Common myeloid progenitor, CD34-positive (primary cell): ENCODE results near the gene A2M.

ENCODE experiments used
- CTCF ChIA-PET: fragments of 350-600 bp; sonication (Branson Sonifier 250); formaldehyde crosslinking; loops from one replicate; lab custom pipeline; 2021; ENCODE audit warnings: antibody characterized with exemption; lab: Charles Lee
- POLR2A ChIA-PET: fragments of 350-600 bp; sonication (Branson Sonifier 250); formaldehyde crosslinking; loops from one replicate; lab custom pipeline; 2021; ENCODE audit warnings: antibody characterized with exemption; lab: Charles Lee
- DNase-seq, 3 donors: peaks; one replicate each; pipeline versions ENCODE4 v3.0.0 to v3.0.0-alpha.2; 2013
- H3K27ac ChIP-seq, 2 experiments: 1 replicate in 1 of 2; 2 replicates in 1 of 2; pipeline ENCODE4 v1.7.0; 2013; ENCODE audit warnings: inconsistent platforms in 2 of 2, low read length in 2 of 2, mild to moderate bottlenecking in 2 of 2, low read depth in 1 of 2, moderate library complexity in 1 of 2; ENCODE audit not compliant: severe bottlenecking in 2 of 2, insufficient read depth in 1 of 2, poor library complexity in 1 of 2
- H3K27me3 ChIP-seq, 5 experiments: replicated peaks in 2 of 5; 1 replicate in 3 of 5; 2 replicates in 2 of 5; pipeline versions ENCODE4 v1.6.1 to v1.7.0; 2013; ENCODE audit warnings: low read length in 4 of 5, mild to moderate bottlenecking in 2 of 5, moderate library complexity in 2 of 5, inconsistent platforms in 1 of 5; ENCODE audit not compliant: insufficient read depth in 5 of 5, control insufficient read depth in 4 of 5
- H3K36me3 ChIP-seq, 4 experiments: 1 replicate in 2 of 4; 2 replicates in 2 of 4; pipeline versions ENCODE4 v1.6.1 to v1.7.0; 2013; ENCODE audit warnings: low read length in 3 of 4, control low read depth in 1 of 4, mild to moderate bottlenecking in 1 of 4; ENCODE audit not compliant: control insufficient read depth in 4 of 4, insufficient read depth in 4 of 4
- H3K4me1 ChIP-seq, 4 experiments: 1 replicate in 3 of 4; 2 replicates in 1 of 4; pipeline versions ENCODE4 v1.6.1 to v1.7.1; 2013; ENCODE audit warnings: low read length in 3 of 4, mild to moderate bottlenecking in 3 of 4, control low read depth in 1 of 4, inconsistent platforms in 1 of 4, moderate library complexity in 1 of 4; ENCODE audit not compliant: control insufficient read depth in 4 of 4, insufficient read depth in 4 of 4; ENCODE audit errors: control extremely low read depth in 1 of 4
- H3K4me3 ChIP-seq, 7 experiments: 1 replicate in 4 of 7; 2 replicates in 3 of 7; pipeline versions ENCODE4 v1.5.1 to v1.7.0; 2013; ENCODE audit warnings: mild to moderate bottlenecking in 7 of 7, low read length in 6 of 7, moderate library complexity in 6 of 7, inconsistent platforms in 2 of 7, low read depth in 2 of 7, control low read depth in 1 of 7; ENCODE audit not compliant: insufficient read depth in 4 of 7, control insufficient read depth in 1 of 7; ENCODE audit errors: extremely low read depth in 1 of 7
- H3K9me3 ChIP-seq, 5 experiments: 1 replicate in 4 of 5; 2 replicates in 1 of 5; pipeline versions ENCODE4 v1.6.1 to v1.7.1; 2013; ENCODE audit warnings: low read length in 4 of 5, mild to moderate bottlenecking in 2 of 5, inconsistent platforms in 1 of 5, low read depth in 1 of 5, moderate library complexity in 1 of 5; ENCODE audit not compliant: control insufficient read depth in 4 of 5, insufficient read depth in 2 of 5; ENCODE audit errors: control extremely low read depth in 1 of 5
- WGBS: methylation state at CpG from one replicate; pipeline ENCODE4 v1.1.5; 2013; ENCODE audit not compliant: insufficient coverage; 5-methylcytosine and 5-hydroxymethylcytosine counted together

The A2M gene

DNA sequence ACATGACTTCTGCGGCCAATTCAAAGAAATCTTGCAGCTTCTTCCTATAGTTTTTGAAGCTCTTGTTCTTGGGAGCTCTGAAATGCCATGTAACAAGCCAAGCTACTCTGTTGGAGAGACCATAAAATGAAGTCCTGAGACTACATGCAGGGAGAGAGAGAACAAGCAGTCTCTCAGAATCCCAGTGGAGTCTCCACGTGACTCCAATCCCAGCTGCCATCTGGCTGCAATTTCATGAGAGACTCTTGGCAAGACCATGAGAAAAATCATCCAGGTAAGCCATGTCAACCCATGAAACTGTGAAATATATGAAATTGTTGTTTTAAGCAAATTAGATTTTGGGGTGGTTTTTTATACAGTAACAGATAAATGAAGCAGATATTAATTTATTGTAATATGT lies 72.0 kb downstream of the A2M start:
- no peaks in the 10 kb centered on the region for H3K27me3 ChIP-seq
- no peaks in the 10 kb centered on the region for H3K4me1 ChIP-seq
- WGBS: 100% methylated on average over 2 of the region's 2 CpGs
- H3K4me3 ChIP-seq: no peak overlapping the region
- POLR2A ChIA-PET: no interaction called here
- no peak for DNase-seq
- H3K9me3 ChIP-seq: peaks cover 0 to 7% (median 1%) of the 10 kb centered on the region in 5 experiments
- CTCF ChIA-PET: interaction anchor here (2.8 kb wide), 1 partner anchor 11 kb away, joined by 9 read pairs; no protein-coding TSS in a partner anchor
- H3K36me3 ChIP-seq: no peaks in the 10 kb centered on the region
- H3K27ac ChIP-seq: no peak overlapping the region

DNA sequence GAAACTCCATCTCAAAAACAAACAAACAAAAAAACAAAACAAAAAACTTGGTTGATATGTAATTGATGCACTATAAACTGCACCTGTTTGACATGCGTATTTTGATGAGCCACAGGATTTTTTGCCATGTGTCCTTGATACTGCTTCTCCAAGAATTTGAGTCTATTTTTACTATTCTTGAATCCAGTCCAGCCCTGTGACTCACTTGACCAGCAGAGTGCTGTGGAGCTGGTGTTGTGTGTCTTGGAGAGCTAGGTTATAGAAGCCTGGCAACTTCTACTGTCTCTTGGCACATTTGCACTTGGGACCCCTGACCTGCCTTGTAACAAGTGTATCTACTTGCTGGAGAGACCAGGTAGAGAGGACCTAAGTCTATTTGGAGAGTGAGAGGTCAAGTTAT lies 74.4 kb downstream of the A2M start:
- no peak for DNase-seq
- H3K4me3 ChIP-seq: no peak overlapping the region
- ChIA-PET CTCF (interaction anchor here (1.0 to 3.0 kb wide), 7 partner anchors 8 to 360 kb away, joined by 3 to 22 read pairs (median 3); partner anchors contain the start of gene M6PR), POLR2A (interaction anchor here (0.6 kb wide), 1 partner anchor 83 kb away, joined by 3 read pairs; no protein-coding TSS in a partner anchor)
- H3K27ac ChIP-seq: no peak overlapping the region
- 100% methylated on average over 1 of the region's 1 CpG for WGBS
- no peaks in the 10 kb centered on the region for H3K27me3 ChIP-seq
- no peaks in the 10 kb centered on the region for H3K36me3 ChIP-seq
- H3K4me1 ChIP-seq: no peaks in the 10 kb centered on the region
- peaks cover 0 to 7% (median 1%) of the 10 kb centered on the region in 5 experiments for H3K9me3 ChIP-seq

DNA sequence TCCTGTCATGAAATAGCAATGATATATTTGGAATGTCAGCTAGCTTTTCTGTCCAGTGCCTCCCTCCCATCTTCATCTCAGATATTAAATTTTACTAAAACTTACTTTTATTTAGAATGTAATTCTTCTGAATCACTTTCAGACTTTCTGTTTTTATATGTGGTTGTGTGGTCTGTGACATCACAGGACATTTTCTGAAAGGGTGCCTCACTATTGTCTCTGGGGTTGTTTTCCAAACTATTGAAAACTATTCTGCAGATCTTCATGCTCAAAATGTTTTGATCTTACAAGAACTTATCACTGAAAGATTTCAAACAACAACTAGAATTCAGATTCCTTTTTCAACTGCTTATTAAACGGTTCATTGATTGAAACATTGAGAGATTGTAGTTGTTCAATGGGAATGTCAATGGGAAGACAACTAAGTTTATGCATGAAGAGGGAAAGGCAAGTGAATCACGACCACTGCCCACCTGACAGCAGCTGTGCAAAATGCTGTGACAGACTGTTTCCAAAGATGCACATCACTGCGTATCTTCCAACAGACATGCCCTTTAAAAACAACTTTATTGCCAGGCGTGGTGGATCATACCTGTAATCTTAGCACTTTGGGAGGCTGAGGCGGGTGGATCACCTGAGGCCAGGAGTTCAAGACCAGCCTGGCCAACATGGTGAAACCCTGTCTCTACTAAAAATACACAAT lies 75.1 kb downstream of the A2M start:
- Histone ChIP-seq H3K27ac (no peak overlapping the region), H3K9me3 (peaks cover 0 to 1% (median 0%) of the 10 kb centered on the region in 5 experiments), H3K4me3 (no peak overlapping the region), H3K4me1 (no peaks in the 10 kb centered on the region), H3K36me3 (no peaks in the 10 kb centered on the region), H3K27me3 (no peaks in the 10 kb centered on the region)
- DNase-seq: no peak
- WGBS: 90% methylated on average over 4 of the region's 5 CpGs
- CTCF ChIA-PET: interaction anchor here (1.0 to 3.0 kb wide), 4 partner anchors 10 to 91 kb away, joined by 3 to 22 read pairs (median 4); partner anchors contain the start of gene M6PR
- POLR2A ChIA-PET: no interaction called here

DNA sequence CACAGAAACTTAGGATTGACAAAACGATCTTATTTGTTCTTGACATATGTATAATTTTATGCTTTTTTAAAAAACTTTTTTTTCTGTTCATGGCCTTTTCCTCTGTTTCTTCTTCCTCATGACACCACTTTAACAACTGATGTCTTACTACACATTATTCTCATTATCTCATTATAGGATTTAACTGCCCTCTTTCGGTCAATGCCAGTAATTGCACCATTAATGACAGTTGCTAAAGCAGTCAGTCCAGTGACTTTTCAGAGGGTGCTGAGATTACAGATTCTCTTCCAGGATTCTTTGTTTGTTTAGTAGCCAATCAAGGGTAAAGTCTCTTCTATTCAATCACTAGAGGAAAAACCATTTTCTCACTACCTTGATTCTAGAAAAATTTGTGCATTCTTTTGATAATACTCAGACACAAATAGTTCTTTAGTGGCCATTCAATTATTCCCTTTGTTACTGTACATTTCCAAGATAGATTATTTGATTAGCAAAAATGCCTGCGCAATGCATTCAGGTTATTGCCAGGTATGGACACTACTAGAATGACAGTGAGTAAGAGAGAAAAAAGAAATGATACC lies 76.2 kb downstream of the A2M start:
- no peaks in the 10 kb centered on the region for H3K36me3 ChIP-seq
- DNase-seq: peak; percentile 49 to 68 (median 66)
- H3K9me3 ChIP-seq: no peaks in the 10 kb centered on the region
- WGBS: 60% methylated on average over 1 of the region's 3 CpGs
- CTCF ChIA-PET: interaction anchor here (0.7 to 9.7 kb wide), 15 partner anchors 11 to 384 kb away, joined by 3 to 151 read pairs (median 3); partner anchors contain the start of gene M6PR
- POLR2A ChIA-PET: interaction anchor here (0.5 kb wide), 1 partner anchor 331 kb away, joined by 5 read pairs; no protein-coding TSS in a partner anchor
- H3K27me3 ChIP-seq: no peaks in the 10 kb centered on the region
- H3K4me1 ChIP-seq: no peaks in the 10 kb centered on the region
- no peak overlapping the region for H3K4me3 ChIP-seq
- H3K27ac ChIP-seq: no peak overlapping the region

DNA sequence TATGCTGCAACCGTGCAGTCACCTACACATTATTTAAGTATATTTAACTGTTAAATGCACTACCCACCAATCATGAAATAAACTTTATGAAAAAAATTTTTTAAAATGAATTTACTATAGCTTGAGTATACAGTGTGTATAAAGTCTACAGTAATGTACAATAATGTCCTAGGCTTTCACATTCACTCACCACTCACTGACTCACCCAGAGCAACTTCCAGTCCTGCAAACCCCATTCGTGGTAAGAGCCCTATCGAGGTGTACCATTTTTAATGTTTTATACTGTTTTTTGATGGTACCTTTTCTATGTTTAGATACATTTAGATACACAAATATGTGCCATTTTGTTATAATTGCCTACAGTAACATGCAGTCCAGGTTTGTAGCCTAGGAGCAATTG lies 78.3 kb downstream of the A2M start:
- Histone ChIP-seq H3K27me3 (no peaks in the 10 kb centered on the region), H3K9me3 (no peaks in the 10 kb centered on the region), H3K36me3 (no peaks in the 10 kb centered on the region), H3K27ac (no peak overlapping the region), H3K4me3 (no peak overlapping the region), H3K4me1 (peaks cover 0 to 2% (median 0%) of the 10 kb centered on the region in 4 experiments)
- WGBS: no CpG with 5 or more reads among the region's 3 CpGs
- no peak for DNase-seq
- POLR2A ChIA-PET: no interaction called here
- CTCF ChIA-PET: interaction anchor here (0.9 to 9.7 kb wide), 9 partner anchors 10 to 358 kb away, joined by 3 to 151 read pairs (median 4); partner anchors contain the start of gene M6PR

DNA sequence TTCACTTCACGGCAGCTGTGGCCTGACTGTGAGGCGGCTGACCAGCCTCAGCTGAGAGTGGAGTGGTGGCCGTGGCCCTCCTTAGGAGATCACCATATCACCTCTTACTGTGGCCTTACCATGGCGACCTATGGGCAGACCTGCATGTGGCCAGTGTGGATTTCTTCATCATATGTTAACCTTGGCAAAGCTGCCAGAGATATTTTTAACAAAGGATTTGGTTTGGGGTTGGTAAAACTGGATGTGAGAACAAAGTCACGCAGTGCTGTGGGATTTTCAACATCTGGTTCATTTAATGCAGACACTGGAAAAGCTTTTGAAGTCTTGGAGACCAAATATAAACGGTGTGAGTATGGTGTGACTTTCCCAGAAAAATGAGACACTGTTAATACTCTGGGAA lies 79.5 kb downstream of the A2M start:
- 100% methylated on average over 3 of the region's 6 CpGs for WGBS
- DNase-seq: no peak
- Histone ChIP-seq H3K27ac (no peak overlapping the region), H3K4me1 (peaks cover 0 to 2% (median 0%) of the 10 kb centered on the region in 4 experiments), H3K9me3 (no peaks in the 10 kb centered on the region), H3K27me3 (no peaks in the 10 kb centered on the region), H3K36me3 (no peaks in the 10 kb centered on the region), H3K4me3 (no peak overlapping the region)
- CTCF ChIA-PET: interaction anchor here (0.7 to 9.7 kb wide), 9 partner anchors 10 to 377 kb away, joined by 3 to 151 read pairs (median 4); partner anchors contain the start of gene M6PR
- POLR2A ChIA-PET: no interaction called here
